ENCODE data around the gene SNX25.

- TF ChIP-seq CTCF (IDR thresholded peaks at IDR 0.05) (no peak), POLR2A (IDR thresholded peaks at IDR 0.05) (no peak)
Measured at GRCh38 chr4:185280608-185281007, 71.2 kb downstream of the SNX25 start.
